ENCODE results near the gene PSMB7.

The PSMB7 gene

DNA sequence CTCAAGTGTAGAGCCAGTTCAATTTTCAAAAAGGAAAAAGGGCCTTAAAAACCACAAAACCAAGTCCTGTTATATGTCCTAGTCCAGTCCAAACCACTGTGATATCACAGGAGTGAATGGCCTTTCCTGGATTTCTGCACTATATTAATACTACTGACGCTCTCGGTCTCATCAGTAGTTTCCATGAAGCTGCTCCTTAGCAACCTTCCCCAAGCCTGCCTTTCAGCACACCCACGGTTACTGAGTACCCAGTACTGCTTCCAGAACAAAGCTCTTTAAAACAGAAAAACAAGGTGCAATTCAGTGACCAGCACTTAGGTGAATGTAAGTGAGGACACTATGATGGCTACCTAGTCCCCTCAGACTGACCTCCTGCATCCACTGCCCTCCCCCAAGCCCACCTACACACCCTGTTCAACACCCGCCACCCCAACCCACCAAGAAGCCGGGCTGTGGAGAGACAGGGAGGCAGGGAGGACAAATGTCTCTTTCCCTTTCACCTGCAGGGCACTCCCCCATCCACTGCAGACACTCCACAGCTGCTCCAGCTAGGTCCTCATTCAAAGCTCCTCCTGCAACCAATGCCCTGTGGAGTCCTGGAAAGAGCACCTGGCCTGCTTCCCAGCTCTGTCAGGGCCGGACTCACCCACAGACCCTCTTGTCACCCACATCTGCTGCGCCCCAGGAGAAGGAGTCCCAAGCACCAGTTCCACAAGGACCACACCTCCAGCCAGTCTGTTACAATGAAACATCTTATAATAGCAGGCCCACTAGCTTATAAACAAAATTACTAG lies 25.9 kb downstream of the PSMB7 start:
- H3K4me1 ChIP-seq (ENCODE audit: low read length): peaks cover 11% of the 10 kb centered on the region
- H3K27me3 ChIP-seq (ENCODE audit: low read depth, low read length): no peaks in the 10 kb centered on the region
- H3K36me3 ChIP-seq (replicated peaks; ENCODE audit: low read depth, low read length): peaks cover 17% of the 10 kb centered on the region
- no peak overlapping the region for H3K4me3 ChIP-seq (ENCODE audit: low read length)
- H3K4me2 ChIP-seq (ENCODE audit: low read length): no peak overlapping the region
- TF ChIP-seq EZH2phosphoT487 (IDR thresholded peaks at IDR 0.05; ENCODE audit: low read depth): no peak
- TF ChIP-seq, protein P1, sequence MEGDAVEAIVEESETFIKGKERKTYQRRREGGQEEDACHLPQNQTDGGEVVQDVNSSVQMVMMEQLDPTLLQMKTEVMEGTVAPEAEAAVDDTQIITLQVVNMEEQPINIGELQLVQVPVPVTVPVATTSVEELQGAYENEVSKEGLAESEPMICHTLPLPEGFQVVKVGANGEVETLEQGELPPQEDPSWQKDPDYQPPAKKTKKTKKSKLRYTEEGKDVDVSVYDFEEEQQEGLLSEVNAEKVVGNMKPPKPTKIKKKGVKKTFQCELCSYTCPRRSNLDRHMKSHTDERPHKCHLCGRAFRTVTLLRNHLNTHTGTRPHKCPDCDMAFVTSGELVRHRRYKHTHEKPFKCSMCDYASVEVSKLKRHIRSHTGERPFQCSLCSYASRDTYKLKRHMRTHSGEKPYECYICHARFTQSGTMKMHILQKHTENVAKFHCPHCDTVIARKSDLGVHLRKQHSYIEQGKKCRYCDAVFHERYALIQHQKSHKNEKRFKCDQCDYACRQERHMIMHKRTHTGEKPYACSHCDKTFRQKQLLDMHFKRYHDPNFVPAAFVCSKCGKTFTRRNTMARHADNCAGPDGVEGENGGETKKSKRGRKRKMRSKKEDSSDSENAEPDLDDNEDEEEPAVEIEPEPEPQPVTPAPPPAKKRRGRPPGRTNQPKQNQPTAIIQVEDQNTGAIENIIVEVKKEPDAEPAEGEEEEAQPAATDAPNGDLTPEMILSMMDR (IDR thresholded peaks at IDR 0.05; ENCODE audit: low read depth, low read length): no peak
- no peak overlapping the region for H3K27ac ChIP-seq (ENCODE audit: low read length)
- H2AFZ ChIP-seq (ENCODE audit: low read depth, low read length): no peak overlapping the region
- H4K20me1 ChIP-seq (ENCODE audit: insufficient read depth, low read length): peaks cover 43% of the 10 kb centered on the region
- H3K9ac ChIP-seq (ENCODE audit: low read length): no peak overlapping the region
- H3K9me3 ChIP-seq (ENCODE audit: insufficient read depth, low read length): no peaks in the 10 kb centered on the region
- H3K79me2 ChIP-seq (ENCODE audit: low read length): peaks cover 97% of the 10 kb centered on the region

DNA sequence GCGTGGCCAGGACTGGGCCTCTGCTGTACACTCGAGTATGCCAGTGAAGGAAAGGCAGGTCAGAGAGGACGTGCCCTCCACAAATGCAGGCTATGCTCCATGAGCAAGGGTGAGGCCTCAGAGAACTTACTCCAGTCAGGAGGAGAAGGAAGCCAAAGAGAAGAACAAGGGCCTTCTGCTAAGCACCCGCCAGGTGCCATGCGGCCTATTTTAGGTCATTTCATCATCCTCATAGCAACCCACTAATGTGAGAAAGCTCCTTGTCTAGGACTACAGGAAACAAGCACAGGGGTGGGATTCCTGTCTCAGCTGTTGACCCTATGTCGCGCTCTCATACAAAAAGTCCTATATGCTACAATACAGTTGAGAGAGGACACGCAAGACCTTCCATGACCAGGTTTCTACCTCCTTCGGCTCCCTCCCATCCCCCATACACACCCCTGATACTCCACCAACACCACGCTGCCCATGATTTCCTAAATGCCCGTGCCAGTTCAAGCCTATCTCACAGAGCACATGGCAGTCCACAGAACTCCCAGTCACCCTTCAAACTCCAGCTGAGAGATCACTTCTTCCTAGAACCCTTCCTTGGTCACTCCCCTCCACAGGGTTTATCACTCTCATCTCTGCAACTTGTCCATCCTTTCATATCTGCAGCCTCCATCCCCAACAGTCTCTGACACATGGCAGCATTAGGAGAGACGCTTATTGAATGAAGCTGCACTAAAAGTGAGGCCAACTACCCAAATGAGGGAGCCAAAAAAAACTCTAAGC lies 26.8 kb downstream of the PSMB7 start:
- TF ChIP-seq, protein P1 (IDR thresholded peaks at IDR 0.05; ENCODE audit: low read depth, low read length): no peak
- no peak for TF ChIP-seq EZH2phosphoT487 (IDR thresholded peaks at IDR 0.05; ENCODE audit: low read depth)
- H3K27ac ChIP-seq (ENCODE audit: low read length): no peak overlapping the region
- H2AFZ ChIP-seq (ENCODE audit: low read depth, low read length): no peak overlapping the region
- no peak overlapping the region for H3K4me2 ChIP-seq (ENCODE audit: low read length)
- H3K79me2 ChIP-seq (ENCODE audit: low read length): peaks cover 88% of the 10 kb centered on the region
- H3K36me3 ChIP-seq (replicated peaks; ENCODE audit: low read depth, low read length): peaks cover 19% of the 10 kb centered on the region
- peaks cover 10% of the 10 kb centered on the region for H3K4me1 ChIP-seq (ENCODE audit: low read length)
- H3K4me3 ChIP-seq (ENCODE audit: low read length): no peak overlapping the region
- no peak overlapping the region for H3K9ac ChIP-seq (ENCODE audit: low read length)
- H3K9me3 ChIP-seq (ENCODE audit: insufficient read depth, low read length): no peaks in the 10 kb centered on the region
- no peaks in the 10 kb centered on the region for H3K27me3 ChIP-seq (ENCODE audit: low read depth, low read length)
- peaks cover 48% of the 10 kb centered on the region for H4K20me1 ChIP-seq (ENCODE audit: insufficient read depth, low read length)

DNA sequence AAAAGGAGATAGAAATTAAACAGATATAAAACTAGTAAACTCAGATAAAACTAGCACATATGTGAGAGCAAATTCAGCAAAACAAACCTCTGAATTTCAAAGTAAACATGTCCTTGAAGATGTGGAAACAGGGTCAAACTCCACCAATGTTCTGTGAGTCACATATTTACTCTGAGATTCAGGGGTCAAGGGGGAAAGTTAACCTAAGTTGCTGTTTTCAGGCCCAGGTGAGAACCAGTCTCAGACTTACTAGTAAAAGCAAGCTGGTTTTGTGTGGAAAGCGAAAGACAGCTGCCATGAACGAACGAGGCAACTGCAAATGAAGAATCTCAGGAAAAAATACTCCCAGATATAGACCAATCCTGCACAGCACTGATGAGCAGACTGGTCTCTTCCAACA lies 29.0 kb downstream of the PSMB7 start:
- Histone ChIP-seq H3K9me3 (ENCODE audit: insufficient read depth, low read length) (no peaks in the 10 kb centered on the region), H3K4me2 (ENCODE audit: low read length) (no peak overlapping the region), H3K79me2 (ENCODE audit: low read length) (peaks cover 67% of the 10 kb centered on the region), H3K36me3 (replicated peaks; ENCODE audit: low read depth, low read length) (peaks cover 20% of the 10 kb centered on the region), H3K9ac (ENCODE audit: low read length) (no peak overlapping the region), H3K4me3 (ENCODE audit: low read length) (no peak overlapping the region), H3K27ac (ENCODE audit: low read length) (no peak overlapping the region), H3K27me3 (ENCODE audit: low read depth, low read length) (no peaks in the 10 kb centered on the region), H4K20me1 (ENCODE audit: insufficient read depth, low read length) (peaks cover 35% of the 10 kb centered on the region), H2AFZ (ENCODE audit: low read depth, low read length) (no peak overlapping the region), H3K4me1 (ENCODE audit: low read length) (peaks cover 10% of the 10 kb centered on the region)
- TF ChIP-seq, protein P1 (IDR thresholded peaks at IDR 0.05; ENCODE audit: low read depth, low read length): no peak
- no peak for TF ChIP-seq EZH2phosphoT487 (IDR thresholded peaks at IDR 0.05; ENCODE audit: low read depth)

DNA sequence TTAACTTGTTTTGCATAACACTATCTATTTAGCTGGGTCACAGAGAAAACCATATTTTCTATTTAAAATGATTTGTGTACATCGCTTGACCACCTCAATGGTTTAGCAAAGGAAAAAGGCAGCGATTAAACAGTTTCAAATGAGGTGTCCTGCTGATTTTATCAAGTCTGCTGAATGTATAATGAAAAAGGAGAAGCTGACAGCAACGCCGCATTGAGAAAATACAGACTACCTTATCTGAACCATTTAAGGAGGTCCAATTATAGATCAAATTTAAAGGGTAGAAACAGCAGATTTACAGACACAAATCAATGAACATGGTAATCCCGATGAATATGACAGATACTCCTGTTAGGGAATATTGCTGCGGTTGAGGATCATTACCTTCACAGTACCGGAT lies 29.6 kb downstream of the PSMB7 start:
- Histone ChIP-seq H2AFZ (ENCODE audit: low read depth, low read length) (no peak overlapping the region), H3K79me2 (ENCODE audit: low read length) (peaks cover 61% of the 10 kb centered on the region), H3K4me3 (ENCODE audit: low read length) (no peak overlapping the region), H3K36me3 (replicated peaks; ENCODE audit: low read depth, low read length) (peaks cover 20% of the 10 kb centered on the region), H4K20me1 (ENCODE audit: insufficient read depth, low read length) (peaks cover 31% of the 10 kb centered on the region), H3K27me3 (ENCODE audit: low read depth, low read length) (no peaks in the 10 kb centered on the region), H3K9ac (ENCODE audit: low read length) (no peak overlapping the region), H3K4me1 (ENCODE audit: low read length) (peaks cover 10% of the 10 kb centered on the region), H3K27ac (ENCODE audit: low read length) (no peak overlapping the region), H3K9me3 (ENCODE audit: insufficient read depth, low read length) (no peaks in the 10 kb centered on the region), H3K4me2 (ENCODE audit: low read length) (no peak overlapping the region)
- TF ChIP-seq, protein P1 (IDR thresholded peaks at IDR 0.05; ENCODE audit: low read depth, low read length): no peak
- TF ChIP-seq EZH2phosphoT487 (IDR thresholded peaks at IDR 0.05; ENCODE audit: low read depth): no peak
